H9 (cell line): Measurements from ENCODE around the gene RPS15A. TPM values are rescaled to one million over a fixed set of nuclear protein-coding genes. Genes with fewer than 3 reads are reported as not detected.
"Not testable (repeated sequence)": the region's sequence is repeated elsewhere in the genome, so short reads cannot be mapped to it uniquely, and the experiment has no call there.

Experiments
- DNase-seq: peaks from one replicate; pipeline ENCODE4 v3.0.0-alpha.2; 2017
- H2AFZ ChIP-seq: one replicate; pipeline ENCODE4 v1.6.1; 2013; ENCODE audit warnings: mild to moderate bottlenecking, low read length, control low read depth, moderate library complexity
- H2AK5ac ChIP-seq: 2 replicates; pipeline ENCODE4 v1.6.1; 2013; ENCODE audit warnings: low read length, control low read depth, mixed read lengths; ENCODE audit not compliant: insufficient read length
- H2BK120ac ChIP-seq: one replicate; pipeline ENCODE4 v1.6.1; 2013; ENCODE audit warnings: low read depth, mild to moderate bottlenecking, low read length, control low read depth, inconsistent platforms; ENCODE audit not compliant: poor library complexity, severe bottlenecking
- H2BK12ac ChIP-seq: 2 replicates; pipeline ENCODE4 v1.6.1; 2013; ENCODE audit warnings: low read length, control low read depth, mixed read lengths, low read depth; ENCODE audit not compliant: insufficient read length
- H2BK15ac ChIP-seq: 2 replicates; pipeline ENCODE4 v1.6.1; 2013; ENCODE audit warnings: low read depth, low read length, control low read depth
- H2BK20ac ChIP-seq: one replicate; pipeline ENCODE4 v1.6.1; 2013; ENCODE audit warnings: low read depth, mild to moderate bottlenecking, low read length, control low read depth, inconsistent platforms; ENCODE audit not compliant: poor library complexity, severe bottlenecking
- H2BK5ac ChIP-seq: 2 replicates; pipeline ENCODE4 v1.6.1; 2013; ENCODE audit warnings: low read length, control low read depth, mixed read lengths; ENCODE audit not compliant: insufficient read length
- H3K14ac ChIP-seq: 2 replicates; pipeline ENCODE4 v1.6.1; 2013; ENCODE audit warnings: low read length, control low read depth; ENCODE audit not compliant: insufficient read depth
- H3K18ac ChIP-seq: 2 replicates; pipeline ENCODE4 v1.6.1; 2013; ENCODE audit warnings: low read depth, mild to moderate bottlenecking, mixed read lengths, low read length, control low read depth; ENCODE audit not compliant: insufficient read length
- H3K23ac ChIP-seq: 2 replicates; pipeline ENCODE4 v1.6.1; 2013; ENCODE audit warnings: low read length, control low read depth, mixed read lengths, low read depth; ENCODE audit not compliant: insufficient read length
- H3K23me2 ChIP-seq: 2 replicates; pipeline ENCODE4 v1.6.1; 2013; ENCODE audit warnings: low read depth, mild to moderate bottlenecking, mixed read lengths, low read length, control low read depth; ENCODE audit not compliant: insufficient read length, poor library complexity, severe bottlenecking
- H3K27ac ChIP-seq: 2 replicates; pipeline ENCODE4 v1.5.1; 2013; ENCODE audit warnings: low read length, control low read depth, mixed read lengths, low read depth; ENCODE audit not compliant: insufficient read length
- H3K27me3 ChIP-seq: 2 replicates; pipeline ENCODE4 v1.6.1; 2013; ENCODE audit warnings: low read length, control low read depth, inconsistent platforms; ENCODE audit not compliant: insufficient read depth
- H3K4ac ChIP-seq: 2 replicates; pipeline ENCODE4 v1.6.1; 2013; ENCODE audit warnings: low read depth, mild to moderate bottlenecking, control low read depth, inconsistent platforms, low read length, moderate library complexity
- H3K4me1 ChIP-seq: 2 replicates; pipeline ENCODE4 v1.6.1; 2013; ENCODE audit warnings: low read length, control low read depth, inconsistent platforms; ENCODE audit not compliant: insufficient read depth
- H3K4me2 ChIP-seq: 2 replicates; pipeline ENCODE4 v1.6.1; 2013; ENCODE audit warnings: low read length, control low read depth, mixed read lengths; ENCODE audit not compliant: insufficient read length, insufficient read depth
- H3K56ac ChIP-seq: 2 replicates; pipeline ENCODE4 v1.6.1; 2013; ENCODE audit warnings: low read depth, mild to moderate bottlenecking, mixed read lengths, low read length, control low read depth; ENCODE audit not compliant: insufficient read length
- H3K79me1 ChIP-seq: 2 replicates; pipeline ENCODE4 v1.6.1; 2013; ENCODE audit warnings: low read depth, mild to moderate bottlenecking, moderate library complexity, low read length, control low read depth, inconsistent platforms; ENCODE audit not compliant: insufficient read depth, poor library complexity, severe bottlenecking
- H3K79me2 ChIP-seq: 2 replicates; pipeline ENCODE4 v1.6.1; 2013; ENCODE audit warnings: low read length, control low read depth, inconsistent platforms; ENCODE audit not compliant: insufficient read depth
- H3K9ac ChIP-seq: 2 replicates; pipeline ENCODE4 v1.6.1; 2013; ENCODE audit warnings: low read length, control low read depth, mixed read lengths; ENCODE audit not compliant: insufficient read length; ENCODE audit errors: extremely low read depth
- H3K9me3 ChIP-seq: one replicate; pipeline ENCODE4 v1.6.1; 2013; ENCODE audit warnings: low read depth, low read length, inconsistent platforms; ENCODE audit not compliant: control insufficient read depth
- H3T11ph ChIP-seq: one replicate; pipeline ENCODE4 v1.6.1; 2013; ENCODE audit warnings: mild to moderate bottlenecking, low read length, control low read depth, inconsistent platforms
- H4K20me1 ChIP-seq: one replicate; pipeline ENCODE4 v1.6.1; 2013; ENCODE audit not compliant: control insufficient read depth, insufficient read length, insufficient read depth
- H4K5ac ChIP-seq: 2 replicates; pipeline ENCODE4 v1.6.1; 2013; ENCODE audit warnings: low read depth, mild to moderate bottlenecking, mixed read lengths, low read length, control low read depth; ENCODE audit not compliant: insufficient read length
- H4K8ac ChIP-seq: replicated peaks from 2 replicates; pipeline ENCODE4 v1.6.1; 2013; ENCODE audit warnings: low read length, control low read depth, mixed read lengths, low read depth; ENCODE audit not compliant: insufficient read length
- H4K91ac ChIP-seq: 2 replicates; pipeline ENCODE4 v1.6.1; 2013; ENCODE audit warnings: low read depth, mild to moderate bottlenecking, moderate library complexity, mixed read lengths, low read length, control low read depth; ENCODE audit not compliant: insufficient read length
- H3K27ac Mint-ChIP-seq, 3 experiments: 2 replicates in 2 of 3; 3 replicates in 1 of 3; pipeline ENCODE4 v1.8.0; 2020 to 2021; ENCODE audit warnings: mixed read lengths in 3 of 3, mild to moderate bottlenecking in 1 of 3, moderate library complexity in 1 of 3
- H3K27me3 Mint-ChIP-seq: 2 replicates; pipeline ENCODE4 v1.8.0; 2021; ENCODE audit warnings: low read depth, mild to moderate bottlenecking, moderate library complexity, mixed read lengths
- H3K36me3 Mint-ChIP-seq, 3 experiments: 2 replicates in 2 of 3; 3 replicates in 1 of 3; pipeline ENCODE4 v1.8.0; 2020 to 2021; ENCODE audit warnings: low read depth in 3 of 3, mixed read lengths in 3 of 3; ENCODE audit not compliant: insufficient read depth in 1 of 3
- H3K4me1 Mint-ChIP-seq, 2 experiments: 2 replicates each; pipeline ENCODE4 v1.8.0; 2020; ENCODE audit warnings: mixed read lengths in 2 of 2
- H3K4me3 Mint-ChIP-seq, 2 experiments: 2 replicates in 1 of 2; 3 replicates in 1 of 2; pipeline ENCODE4 v1.8.0; 2020 to 2021; ENCODE audit warnings: mild to moderate bottlenecking in 2 of 2, mixed read lengths in 2 of 2, moderate library complexity in 1 of 2
- H3K9me3 Mint-ChIP-seq, 2 experiments: 2 replicates in 1 of 2; 3 replicates in 1 of 2; pipeline ENCODE4 v1.8.0; 2020; ENCODE audit warnings: mild to moderate bottlenecking in 2 of 2, mixed read lengths in 2 of 2, moderate library complexity in 1 of 2
- WGBS: extraction: QIAGEN DNeasy Blood & Tissue Kit; methylation state at CpG from one replicate; pipeline ENCODE4 v1.1.7; 2013; ENCODE audit warnings: missing lambda C conversion rate, low lambda C conversion rate, mixed read lengths; ENCODE audit not compliant: insufficient read length; ENCODE audit errors: extremely low coverage; 5-methylcytosine and 5-hydroxymethylcytosine counted together
- total RNA-seq: library from RNA; stranded (reverse); gene quantifications from 2 replicates; pipeline ENCODE4 v1.2.1, GENCODE V29; 2021

RPS15A gene
- total RNA-seq, 1 experiment from 2014 or later: 1,990 TPM

GRCh38 chr16:18767217-18767616 is 22.9 kb downstream of the RPS15A start:
- H3K9me3 ChIP-seq, H3K79me2 ChIP-seq, H3K23ac ChIP-seq, H4K5ac ChIP-seq, H3K27me3 ChIP-seq, H3K4me3 Mint-ChIP-seq, H4K91ac ChIP-seq, H4K8ac ChIP-seq, H3K27ac Mint-ChIP-seq, H3K9ac ChIP-seq, H3K14ac ChIP-seq, H2BK5ac ChIP-seq, H3K79me1 ChIP-seq, H2BK20ac ChIP-seq, H3K4me2 ChIP-seq, H3K27me3 Mint-ChIP-seq, H3K4me1 Mint-ChIP-seq, H2BK15ac ChIP-seq, H3K9me3 Mint-ChIP-seq, H2BK120ac ChIP-seq, DNase-seq, H3T11ph ChIP-seq, H3K18ac ChIP-seq, H3K36me3 Mint-ChIP-seq, H3K56ac ChIP-seq, H2AK5ac ChIP-seq, H4K20me1 ChIP-seq, H3K4ac ChIP-seq, H3K4me1 ChIP-seq, H3K23me2 ChIP-seq, H2AFZ ChIP-seq, H3K27ac ChIP-seq, H2BK12ac ChIP-seq: not testable (repeated sequence)
- WGBS: no CpG with 5 or more reads among the region's 7 CpGs

GRCh38 chr16:18762713-18763112 is 27.4 kb downstream of the RPS15A start:
- H2BK5ac ChIP-seq, H3K36me3 Mint-ChIP-seq, H3K4ac ChIP-seq, H3K27ac ChIP-seq, H2AFZ ChIP-seq, H3K23ac ChIP-seq, H3K27me3 ChIP-seq, H3K4me1 ChIP-seq, H4K5ac ChIP-seq, H3K9me3 ChIP-seq, H3K4me2 ChIP-seq, H2AK5ac ChIP-seq, H3K79me1 ChIP-seq, H2BK12ac ChIP-seq, H4K20me1 ChIP-seq, H3K23me2 ChIP-seq, H3K9me3 Mint-ChIP-seq, H3K4me3 Mint-ChIP-seq, H3T11ph ChIP-seq, H3K27me3 Mint-ChIP-seq, H4K8ac ChIP-seq, H2BK20ac ChIP-seq, H3K14ac ChIP-seq, H2BK15ac ChIP-seq, H3K56ac ChIP-seq, H3K4me1 Mint-ChIP-seq, H4K91ac ChIP-seq, H2BK120ac ChIP-seq, DNase-seq, H3K27ac Mint-ChIP-seq, H3K18ac ChIP-seq, H3K9ac ChIP-seq, H3K79me2 ChIP-seq: not testable (repeated sequence)
- no CpG with 5 or more reads among the region's 5 CpGs for WGBS
